GM21786 (cell line): Measurements from ENCODE around the gene ANAPC2.

Experiments
- ATAC-seq: cut with Tn5 transposase; IDR thresholded peaks from one replicate; pipeline ENCODE4 v1.9.1; 2021; ENCODE audit not compliant: unreplicated experiment

The ANAPC2 gene

DNA sequence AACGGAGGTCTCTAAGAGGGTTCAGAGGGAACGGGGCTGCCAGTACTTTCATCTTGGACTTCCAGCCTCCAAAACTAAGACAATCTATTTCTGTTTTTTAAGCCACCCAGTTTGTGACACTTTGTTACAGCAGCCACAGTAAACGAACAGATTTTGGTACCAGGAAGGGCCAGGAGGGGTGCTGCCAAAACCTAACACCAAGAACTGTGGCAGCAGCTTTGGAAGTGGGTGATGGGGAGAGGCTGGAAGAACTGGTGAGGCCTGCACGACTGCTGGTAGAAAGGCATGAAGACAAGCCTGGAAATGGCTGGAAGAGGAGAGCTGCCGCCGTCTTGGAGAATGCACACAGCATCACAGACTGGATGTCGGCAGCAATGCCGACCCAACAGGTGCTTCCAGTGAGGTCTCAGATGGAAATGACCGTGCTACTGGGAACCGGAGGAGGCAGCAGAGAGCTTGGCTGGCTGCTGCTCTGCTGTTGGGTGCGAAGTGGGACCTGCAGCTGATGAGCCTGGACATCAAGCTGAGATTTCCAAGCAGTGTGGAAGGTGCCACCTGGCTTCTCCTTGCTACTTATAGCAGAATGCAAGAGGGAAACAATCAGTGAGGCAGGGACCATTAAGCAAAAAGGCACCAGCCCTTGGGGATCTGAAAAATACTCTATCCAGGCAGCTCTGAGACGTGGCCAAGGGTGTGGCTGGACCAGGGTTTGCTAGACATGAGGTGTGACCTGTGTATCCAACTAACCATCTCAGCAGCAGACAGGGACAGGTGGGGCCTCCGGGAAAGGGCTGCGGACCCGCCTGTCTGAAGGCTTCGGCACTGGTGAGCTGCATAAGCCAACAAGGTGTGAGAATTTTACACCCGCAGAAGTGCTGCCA is 11.8 kb downstream of the ANAPC2 start:
- no peak for ATAC-seq

DNA sequence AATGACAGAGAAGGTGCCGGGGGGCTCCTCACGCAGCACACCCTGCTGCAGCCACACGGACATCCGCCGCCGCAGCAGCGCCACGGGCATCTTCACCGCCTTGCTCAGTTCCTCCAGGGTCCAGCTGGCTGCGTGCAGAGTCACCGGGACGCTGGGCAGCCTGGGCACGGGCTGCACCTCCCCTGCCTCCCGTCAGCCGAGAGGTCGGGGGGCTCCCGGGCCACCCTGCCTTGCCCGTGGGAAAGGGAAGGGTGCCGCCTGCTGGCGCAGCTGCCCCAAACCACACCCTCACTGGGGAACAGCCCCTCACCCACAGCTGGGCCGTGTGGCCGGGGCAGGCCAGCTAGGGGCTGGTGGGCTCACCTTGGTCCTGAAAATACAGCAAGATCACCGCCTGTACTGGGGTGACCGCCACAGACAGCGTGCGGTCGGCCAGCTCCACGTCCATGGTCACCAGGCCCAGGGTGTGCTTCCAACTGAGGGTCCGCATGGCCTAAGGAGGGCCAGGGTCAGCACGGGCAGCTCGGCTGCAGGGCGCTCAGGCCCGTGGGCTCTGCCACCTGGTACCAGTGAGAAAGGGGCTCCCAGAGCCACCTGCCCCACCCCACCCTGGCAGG is 12.9 kb downstream of the ANAPC2 start:
- ATAC-seq, result no peak

DNA sequence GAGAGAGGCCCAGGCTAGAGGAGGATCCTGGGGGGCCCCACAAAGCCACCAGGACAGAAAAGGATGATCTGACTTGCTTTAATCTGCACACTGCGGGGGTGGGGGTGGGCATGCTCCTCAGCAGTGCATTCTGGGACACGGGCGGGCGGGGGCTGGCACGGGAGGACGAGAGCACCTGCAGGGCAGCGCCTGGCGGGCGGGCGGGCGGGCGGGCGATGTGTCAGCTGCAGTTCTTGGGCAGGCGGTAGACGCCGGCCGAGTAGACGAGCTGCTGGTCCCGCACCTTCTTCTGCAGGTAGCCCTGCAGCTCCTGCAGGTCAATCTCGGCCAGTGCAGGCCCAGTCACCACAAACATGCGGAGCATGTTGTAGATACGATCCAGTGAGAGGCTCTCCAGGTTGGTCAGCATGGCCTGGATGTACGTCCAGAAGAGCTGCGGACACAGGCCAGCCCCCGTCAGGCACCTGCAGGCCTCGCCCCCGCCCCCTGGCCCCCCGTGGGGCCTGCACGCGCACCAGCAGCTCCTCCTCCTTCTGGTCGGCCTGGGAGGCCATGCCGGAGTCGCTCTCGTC is 13.6 kb downstream of the ANAPC2 start:
- no peak for ATAC-seq

DNA sequence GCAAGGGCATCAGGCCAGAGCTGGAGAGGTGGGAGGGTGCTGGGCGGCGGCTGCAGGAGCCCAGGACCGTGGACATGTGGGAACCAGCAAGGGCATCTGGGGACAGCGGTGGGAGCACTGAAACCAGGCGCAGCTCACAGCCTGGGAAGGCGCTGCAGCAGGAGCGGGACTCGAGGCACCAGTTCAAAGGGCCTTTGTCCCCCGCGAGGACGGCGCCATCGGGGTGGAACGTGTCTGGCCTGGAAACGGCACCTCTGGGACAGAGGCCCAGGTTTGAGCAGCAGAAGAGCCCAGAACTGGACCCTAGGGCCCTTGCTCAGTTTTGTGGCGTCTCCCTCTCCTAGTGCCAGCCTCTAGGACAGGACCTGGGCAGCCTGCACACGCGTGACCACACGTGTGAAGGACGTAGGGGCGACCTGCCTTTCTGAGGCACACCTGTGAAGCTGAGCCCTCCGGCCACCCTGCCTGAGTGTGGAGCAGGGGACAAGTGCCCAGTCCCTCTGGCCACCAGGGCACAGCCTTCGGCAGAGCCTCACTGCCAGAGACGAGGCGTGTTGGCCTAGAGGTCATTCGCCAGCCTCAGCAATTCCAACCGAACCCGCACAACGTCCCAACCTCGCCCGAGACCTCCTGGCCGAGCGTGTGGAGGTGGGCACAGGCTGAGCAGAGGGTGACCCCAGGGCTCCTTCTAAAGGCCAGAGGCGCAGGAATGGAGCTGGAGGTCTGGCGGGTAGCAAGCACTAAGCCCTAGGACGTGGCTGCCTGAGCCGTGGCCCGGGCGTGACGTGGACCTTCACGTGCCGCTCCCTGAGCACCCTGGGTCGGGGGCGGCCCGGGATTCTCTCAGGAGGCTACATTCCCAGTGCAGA is 14.3 kb downstream of the ANAPC2 start:
- ATAC-seq, result no peak

DNA sequence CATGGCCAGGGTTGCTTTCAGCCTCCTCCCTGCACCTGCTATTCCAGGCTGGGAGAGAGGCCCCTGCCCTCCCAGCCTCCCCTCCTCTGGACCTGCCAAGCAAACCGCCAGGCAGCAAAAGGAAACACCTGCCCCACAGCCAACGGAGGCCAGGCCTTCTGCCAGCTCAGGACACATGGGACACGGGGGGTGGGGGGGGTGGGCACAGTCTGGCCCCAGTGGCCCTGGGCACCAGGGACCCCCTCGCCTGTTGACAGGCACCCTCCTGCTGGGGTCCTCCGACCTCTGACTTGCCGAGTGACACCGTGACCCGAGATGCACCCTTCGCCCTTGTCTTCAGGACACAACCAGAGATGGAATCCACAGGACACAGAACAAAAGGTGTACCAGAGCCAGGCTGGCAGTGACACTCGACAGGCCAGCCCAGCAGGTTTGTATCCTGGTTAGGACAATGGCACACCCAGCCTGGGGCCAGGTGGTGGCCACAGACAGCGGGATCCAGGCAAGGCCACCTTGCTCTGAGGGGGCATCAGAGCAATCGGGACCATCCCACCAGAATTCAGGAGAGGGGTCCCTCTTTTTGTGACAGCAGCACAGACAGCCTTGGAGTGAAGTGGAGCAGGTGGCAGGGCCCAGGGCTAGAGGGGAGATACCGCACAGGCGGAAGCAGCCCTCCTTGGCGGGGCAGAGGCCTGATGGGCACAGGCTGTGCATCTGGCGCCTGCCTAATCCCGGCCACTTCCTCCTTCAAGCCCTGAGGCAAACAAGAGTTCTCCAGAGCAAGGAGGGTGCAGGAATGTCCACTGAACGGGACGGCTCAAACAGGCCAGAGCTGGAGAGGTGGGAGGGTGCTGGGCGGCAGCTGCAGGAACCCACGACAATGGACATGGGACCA is 15.2 kb downstream of the ANAPC2 start:
- no peak for ATAC-seq

DNA sequence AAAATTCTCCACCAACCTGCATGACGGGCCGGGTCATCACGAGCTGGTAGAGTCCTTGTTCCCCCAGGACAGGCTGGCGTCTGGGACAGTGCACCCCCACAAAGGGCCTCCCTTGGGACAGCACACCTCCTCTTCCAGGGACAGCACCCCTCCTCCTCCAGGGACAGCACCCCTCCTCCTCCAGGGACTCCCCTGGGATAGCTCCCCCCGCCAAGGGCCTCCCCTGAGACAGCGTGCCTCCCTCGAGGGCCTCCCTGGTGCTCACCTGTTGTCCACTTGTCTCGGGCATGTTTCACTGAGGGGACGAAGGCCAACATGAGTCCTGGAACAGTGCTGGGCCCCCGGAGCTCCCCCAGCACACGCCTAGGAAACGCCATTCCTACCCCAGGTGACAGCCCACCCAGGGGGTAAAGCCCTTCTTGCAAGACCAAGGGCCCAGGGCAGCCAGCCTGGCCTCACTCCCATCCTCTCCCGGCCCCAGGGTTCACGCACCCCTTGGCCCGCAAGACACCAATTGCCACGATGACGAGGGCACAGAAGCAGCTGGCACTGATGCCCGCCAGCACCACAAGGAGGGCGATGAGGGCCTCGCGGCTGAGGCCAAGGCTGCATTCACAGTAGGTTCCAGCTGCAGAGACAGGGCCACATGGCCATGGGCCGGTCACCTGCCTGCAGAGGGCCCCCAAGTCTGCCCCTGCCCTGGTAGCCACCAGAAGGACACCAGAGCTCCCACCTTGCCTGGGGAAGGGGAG is 17.0 kb downstream of the ANAPC2 start:
- ATAC-seq, result no peak

DNA sequence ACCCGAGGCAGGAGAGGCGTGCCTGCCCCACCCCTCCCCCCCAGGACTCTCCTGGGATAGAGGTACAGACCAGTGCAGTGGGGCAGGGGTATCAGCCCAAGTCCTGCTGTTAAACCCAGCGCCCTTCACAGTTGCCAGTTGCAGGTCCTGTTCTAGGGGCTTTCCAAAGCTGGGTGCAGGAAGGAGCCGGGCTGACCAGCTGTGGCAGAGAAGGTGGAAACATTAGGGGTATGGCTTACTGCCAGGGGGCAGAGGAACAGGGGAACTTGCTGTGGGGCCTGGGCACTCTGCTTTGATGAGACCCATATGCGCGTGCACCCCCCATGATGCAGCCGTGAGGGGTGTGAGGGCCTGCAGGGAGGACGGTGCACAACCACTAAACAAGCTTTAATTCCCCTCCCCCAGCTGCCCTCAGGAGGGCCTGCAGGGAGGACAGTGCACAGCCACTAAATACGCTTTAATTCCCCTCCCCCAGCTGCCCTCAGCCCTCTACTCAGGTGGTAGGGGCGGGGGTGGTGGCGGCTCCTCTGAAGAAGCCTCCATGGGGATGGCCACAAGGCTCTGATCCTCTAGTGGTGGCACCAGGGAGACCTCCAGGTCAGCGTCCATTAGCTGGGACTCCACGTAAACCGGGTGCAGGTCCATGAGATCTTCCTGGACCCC is 17.7 kb downstream of the ANAPC2 start:
- no peak for ATAC-seq

DNA sequence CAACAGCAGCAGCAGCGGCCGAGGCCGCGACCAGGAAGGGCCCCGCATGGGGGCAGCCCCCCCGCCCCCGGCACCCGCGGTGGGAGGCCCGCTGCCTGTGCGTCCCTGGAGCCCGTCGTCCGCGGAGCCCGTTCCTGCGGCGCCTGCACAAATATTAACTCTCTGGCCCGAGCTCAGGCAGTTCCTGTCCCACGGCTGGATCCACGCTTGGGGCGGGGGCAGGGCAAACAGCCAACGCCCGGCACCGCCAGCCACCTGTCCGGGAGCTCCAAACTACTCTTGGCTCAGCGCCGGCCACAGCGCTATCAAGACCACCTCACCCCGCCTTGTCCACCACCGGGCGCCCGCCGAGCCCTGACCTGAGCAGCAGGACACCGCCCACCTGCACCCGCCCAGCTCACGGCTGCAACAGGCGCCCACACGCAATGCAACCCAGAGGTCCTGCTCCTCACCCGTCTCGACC is 18.4 kb downstream of the ANAPC2 start, which contains the start of gene LRRC26:
Gene LRRC26, minus strand, starts transcription at position 156 of the 463 bp plus-strand sequence. Its CDS starts 108 bp downstream, at position 48.
- ATAC-seq, result no peak

DNA sequence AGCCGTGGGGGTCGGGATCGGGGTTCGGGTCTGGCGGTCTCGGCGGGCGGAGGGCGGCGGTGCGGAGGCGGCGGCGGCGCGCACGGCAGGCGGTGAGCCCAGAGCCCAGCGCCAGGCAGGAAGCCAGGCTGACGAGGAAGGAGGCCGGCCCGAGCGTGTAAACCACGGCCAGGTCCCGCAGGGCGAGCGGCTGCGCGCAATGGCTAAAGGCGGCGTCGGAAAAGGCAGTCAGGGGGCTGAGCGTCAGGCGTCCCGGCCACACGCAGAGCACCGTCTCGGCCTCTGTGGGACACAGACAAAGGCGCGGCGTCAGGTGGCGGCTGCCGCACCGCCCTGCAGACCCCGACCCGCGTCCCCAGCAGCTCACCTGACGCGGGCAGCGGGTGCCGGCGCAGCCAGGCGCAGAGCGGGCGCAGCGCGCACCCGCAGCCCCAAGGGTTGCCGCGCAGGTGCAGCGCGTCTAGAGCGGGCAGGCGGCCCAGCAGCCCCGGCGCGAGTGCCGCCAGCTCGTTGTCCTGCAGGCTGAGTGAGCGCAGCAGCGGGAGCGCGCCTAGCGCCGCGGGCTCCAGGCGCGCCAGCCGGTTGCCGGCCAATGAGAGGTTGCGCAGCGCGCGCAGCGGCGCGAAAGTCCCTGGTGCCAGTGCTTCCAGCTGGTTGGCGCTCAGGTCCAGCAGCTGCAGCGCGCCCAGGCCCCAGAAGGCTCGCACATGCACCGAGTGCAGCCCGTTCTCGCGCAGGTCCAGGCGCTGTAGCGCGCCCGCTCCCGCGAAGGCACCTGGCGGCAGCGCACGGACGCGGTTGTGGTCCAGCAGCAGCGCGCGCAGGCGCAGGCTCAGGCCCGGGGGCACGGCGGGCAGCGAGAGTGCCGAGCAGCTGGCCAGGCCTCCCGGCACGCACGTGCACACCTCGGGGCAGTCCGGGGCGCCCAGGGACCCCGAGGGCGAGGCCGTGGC is 19.2 kb downstream of the ANAPC2 start:
- ATAC-seq, result no peak

DNA sequence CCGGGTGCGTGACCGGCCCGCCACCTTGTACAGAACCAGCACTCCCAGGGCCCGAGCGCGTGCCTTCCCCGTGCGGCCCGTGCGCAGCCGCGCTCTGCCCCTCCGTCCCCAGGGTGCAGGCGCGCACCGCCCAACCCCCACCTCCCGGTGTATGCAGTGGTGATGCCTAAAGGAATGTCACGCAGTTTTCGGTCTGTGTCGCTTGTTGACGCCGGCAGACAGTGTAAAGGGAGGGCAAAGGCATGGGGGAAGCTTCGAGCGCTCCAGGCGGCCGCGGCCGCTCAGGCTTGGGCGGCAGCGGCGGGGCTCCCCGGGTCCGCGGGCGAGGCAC is 19.8 kb downstream of the ANAPC2 start:
- no peak for ATAC-seq

DNA sequence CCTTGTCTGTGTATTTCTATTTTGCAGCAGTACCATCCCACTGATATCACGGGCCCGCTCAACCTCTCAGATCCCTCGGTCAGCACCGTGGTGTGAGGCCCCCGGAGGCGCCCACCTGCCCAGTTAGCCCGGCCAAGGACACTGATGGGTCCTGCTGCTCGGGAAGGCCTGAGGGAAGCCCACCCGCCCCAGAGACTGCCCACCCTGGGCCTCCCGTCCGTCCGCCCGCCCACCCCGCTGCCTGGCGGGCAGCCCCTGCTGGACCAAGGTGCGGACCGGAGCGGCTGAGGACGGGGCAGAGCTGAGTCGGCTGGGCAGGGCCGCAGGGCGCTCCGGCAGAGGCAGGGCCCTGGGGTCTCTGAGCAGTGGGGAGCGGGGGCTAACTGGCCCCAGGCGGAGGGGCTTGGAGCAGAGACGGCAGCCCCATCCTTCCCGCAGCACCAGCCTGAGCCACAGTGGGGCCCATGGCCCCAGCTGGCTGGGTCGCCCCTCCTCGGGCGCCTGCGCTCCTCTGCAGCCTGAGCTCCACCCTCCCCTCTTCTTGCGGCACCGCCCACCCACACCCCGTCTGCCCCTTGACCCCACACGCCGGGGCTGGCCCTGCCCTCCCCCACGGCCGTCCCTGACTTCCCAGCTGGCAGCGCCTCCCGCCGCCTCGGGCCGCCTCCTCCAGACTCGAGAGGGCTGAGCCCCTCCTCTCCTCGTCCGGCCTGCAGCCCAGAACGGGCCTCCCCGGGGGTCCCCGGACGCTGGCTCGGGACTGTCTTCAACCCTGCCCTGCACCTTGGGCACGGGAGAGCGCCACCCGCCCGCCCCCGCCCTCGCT is 20.4 kb downstream of the ANAPC2 start:
- no peak for ATAC-seq

DNA sequence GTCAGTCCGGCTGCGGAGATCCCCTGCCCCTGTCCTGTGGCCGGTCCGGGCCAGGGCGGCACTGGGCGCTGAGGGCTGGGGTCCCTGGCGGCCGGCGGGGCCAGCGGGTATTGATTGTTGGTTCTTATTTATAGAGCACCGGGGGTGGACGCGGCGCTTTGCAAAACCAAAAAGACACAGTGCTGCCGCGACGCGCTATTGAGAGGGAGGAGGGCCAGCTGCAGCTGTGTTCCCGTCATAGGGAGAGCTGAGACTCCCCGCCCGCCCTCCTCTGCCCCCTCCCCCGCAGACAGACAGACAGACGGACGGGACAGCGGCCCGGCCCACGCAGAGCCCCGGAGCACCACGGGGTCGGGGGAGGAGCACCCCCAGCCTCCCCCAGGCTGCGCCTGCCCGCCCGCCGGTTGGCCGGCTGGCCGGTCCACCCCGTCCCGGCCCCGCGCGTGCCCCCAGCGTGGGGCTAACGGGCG is 21.0 kb downstream of the ANAPC2 start:
- ATAC-seq, result no peak

DNA sequence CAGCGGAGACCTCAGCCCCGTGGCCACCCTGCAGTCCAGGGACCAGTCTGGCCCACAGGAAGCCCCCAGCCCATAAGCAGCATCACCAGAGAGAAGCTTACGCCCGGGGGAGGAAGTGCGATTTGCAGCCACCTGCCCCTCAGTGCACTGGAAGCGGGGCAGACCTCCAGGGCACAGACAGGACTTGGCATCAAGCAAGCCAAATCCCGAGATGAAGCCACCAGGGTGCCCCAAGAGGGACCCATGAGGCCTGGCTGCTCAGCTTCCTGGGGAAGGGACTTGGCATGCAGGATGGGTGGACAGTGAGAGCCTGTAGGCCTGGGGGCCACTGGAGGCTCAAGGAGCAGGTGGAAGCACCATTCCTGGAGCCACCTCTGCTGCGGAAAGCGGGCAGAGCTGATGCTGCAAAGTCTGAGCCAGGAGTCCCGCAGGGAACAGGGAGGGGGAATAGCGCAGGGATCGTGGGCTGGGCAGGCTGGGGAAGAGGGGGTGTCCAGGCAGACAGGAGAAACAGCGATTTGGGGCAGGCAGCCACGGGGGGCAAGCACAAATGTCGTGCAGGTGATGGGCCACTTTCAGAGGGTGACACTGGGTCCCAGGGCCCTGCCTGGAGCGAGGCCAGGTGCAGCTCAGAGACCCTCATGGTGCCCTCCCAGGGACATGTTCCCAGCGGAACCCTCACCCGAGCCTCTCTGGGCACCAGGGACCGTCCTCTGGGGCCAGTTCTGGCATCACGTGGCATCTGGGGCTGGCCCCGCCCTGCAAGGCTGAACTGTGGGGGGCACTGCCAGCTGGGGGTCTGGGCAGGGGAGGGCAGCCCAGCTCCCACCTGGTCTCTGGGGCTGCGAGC is 21.8 kb downstream of the ANAPC2 start:
- ATAC-seq, result no peak

DNA sequence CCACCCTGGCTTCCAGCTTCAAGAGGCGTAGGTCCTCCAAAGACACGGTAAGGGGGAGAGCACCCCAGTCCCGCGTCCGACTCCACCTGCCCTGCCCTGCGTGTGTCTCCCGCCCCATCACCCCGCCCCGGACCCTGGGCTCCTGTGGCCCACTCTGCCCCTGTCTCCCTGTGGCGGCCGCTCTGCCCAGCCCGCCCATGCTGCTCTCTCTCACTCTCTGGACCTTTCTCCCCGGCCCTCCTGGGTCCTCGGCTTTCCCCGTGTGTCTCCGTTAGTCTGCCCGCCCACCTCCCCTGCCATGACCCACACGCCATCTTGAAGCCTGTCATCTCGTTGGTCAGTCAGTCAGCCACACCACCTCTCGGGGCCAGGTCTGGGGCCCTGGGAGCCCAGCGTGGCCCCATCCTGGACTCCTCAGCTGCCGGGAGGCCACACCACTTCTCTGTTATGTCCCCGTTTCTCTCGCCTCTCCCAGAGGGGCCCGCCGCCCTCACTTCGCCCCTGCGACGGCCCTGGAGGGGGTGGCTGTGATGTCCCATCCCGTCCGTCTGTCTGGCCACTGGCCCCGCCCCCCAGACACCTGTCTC is 23.0 kb downstream of the ANAPC2 start:
- no peak for ATAC-seq
